NCI-H774 (cell line): ENCODE results near the gene HIPK3.

ENCODE experiments used
- DNase-seq: peaks from one replicate; lab custom pipeline; 2025; lab: John Stamatoyannopoulos, UW

Gene HIPK3

GRCh38 chr11:33390944-33391892 is 134.0 kb downstream of the HIPK3 start:
- no peak for DNase-seq

GRCh38 chr11:33391893-33392251 is 134.7 kb downstream of the HIPK3 start:
- DNase-seq, result no peak

GRCh38 chr11:33394431-33395109 is 137.4 kb downstream of the HIPK3 start:
- DNase-seq, result no peak

DNA sequence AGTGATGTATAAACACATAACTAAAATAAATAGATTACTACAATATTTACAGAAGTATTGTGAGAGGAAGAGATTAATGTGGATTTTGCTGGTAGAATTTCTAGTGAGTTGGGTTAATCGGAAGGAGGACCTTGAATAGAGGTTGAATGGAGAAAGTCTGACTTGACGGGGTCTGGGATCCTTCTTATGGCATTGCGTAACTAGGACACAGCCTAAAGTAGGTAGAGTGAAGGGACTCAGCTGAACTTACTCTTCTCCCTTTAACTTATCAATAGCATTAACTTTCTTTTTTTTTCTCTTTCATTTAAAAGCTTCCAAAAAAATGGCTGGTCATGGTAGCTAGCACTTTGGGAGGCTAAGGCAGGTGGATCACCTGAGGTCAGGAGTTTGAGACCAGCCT is 139.2 kb downstream of the HIPK3 start:
- DNase-seq, result no peak

DNA sequence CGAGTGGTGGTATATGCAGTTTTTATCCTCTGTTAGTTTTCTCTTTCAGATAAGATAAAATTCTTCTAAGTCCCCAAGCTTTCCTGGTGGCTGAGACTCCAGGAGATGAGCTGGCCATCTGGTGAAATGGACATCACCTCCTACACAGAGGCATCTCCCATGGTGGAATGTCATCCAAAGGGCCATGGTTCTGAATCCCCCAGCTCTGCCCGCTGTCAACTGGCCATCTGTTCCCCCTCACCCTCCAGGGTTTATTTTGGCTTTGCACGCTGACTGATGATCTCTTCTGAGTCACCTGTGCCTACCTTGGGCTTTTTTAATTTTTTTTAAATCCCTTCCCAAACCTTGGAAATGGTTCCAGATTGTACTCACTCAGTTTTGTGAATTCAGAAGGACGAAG is 142.2 kb downstream of the HIPK3 start:
- DNase-seq, result no peak

DNA sequence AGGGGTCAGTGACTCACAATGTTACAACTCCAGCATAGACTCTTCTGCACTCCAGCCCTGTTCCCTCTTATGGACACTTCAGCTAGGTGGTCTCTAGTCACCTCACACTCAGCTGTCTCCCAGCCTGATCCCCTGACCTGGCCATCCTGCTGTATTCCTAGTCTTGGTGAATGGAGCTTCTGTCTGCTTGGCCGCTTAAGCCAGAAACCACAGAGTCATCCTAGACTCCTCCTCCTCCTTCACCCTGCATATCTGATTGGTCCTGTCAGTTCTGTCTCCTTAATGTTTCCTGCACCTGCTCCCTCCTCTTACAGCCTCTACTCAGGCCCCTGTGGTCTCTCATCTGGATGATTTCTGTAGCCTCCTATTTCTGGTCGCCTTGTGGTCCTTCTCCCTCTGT is 144.9 kb downstream of the HIPK3 start:
- no peak for DNase-seq

GRCh38 chr11:33403344-33403743 is 146.2 kb downstream of the HIPK3 start:
- no peak for DNase-seq

- DNase-seq, result no peak
These were observed 148.8 kb downstream of the HIPK3 start for GRCh38 chr11:33405834-33406602.
